ENCODE measurements around the gene LTBP3. TPM values are rescaled to one million over a fixed set of nuclear protein-coding genes. Genes with fewer than 3 reads are reported as not detected.

The LTBP3 gene
- total and polyA plus RNA-seq, 2 donors (not counting 1 experiment from before 2014, with no cell fraction given): 37.3 to 40.4 TPM

- H3K4me3 ChIP-seq (replicated peaks in 1 of 4; ENCODE audit: control extremely low read depth in 1 of 4, insufficient read depth in 1 of 4, low read depth in 3 of 4, low read length in 4 of 4): no peak overlapping the region
- H3K27ac ChIP-seq (ENCODE audit: insufficient read depth, low read length): no peak overlapping the region
- peaks cover 4% of the 10 kb centered on the region for H3K4me1 ChIP-seq (ENCODE audit: control insufficient read depth, extremely low read depth, insufficient read depth, low read length)
- TF ChIP-seq, protein P1, sequence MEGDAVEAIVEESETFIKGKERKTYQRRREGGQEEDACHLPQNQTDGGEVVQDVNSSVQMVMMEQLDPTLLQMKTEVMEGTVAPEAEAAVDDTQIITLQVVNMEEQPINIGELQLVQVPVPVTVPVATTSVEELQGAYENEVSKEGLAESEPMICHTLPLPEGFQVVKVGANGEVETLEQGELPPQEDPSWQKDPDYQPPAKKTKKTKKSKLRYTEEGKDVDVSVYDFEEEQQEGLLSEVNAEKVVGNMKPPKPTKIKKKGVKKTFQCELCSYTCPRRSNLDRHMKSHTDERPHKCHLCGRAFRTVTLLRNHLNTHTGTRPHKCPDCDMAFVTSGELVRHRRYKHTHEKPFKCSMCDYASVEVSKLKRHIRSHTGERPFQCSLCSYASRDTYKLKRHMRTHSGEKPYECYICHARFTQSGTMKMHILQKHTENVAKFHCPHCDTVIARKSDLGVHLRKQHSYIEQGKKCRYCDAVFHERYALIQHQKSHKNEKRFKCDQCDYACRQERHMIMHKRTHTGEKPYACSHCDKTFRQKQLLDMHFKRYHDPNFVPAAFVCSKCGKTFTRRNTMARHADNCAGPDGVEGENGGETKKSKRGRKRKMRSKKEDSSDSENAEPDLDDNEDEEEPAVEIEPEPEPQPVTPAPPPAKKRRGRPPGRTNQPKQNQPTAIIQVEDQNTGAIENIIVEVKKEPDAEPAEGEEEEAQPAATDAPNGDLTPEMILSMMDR (conservative IDR thresholded peaks at IDR 0.05 in 1 of 2, IDR thresholded peaks at IDR 0.05 in 1 of 2; ENCODE audit: low read depth in 1 of 2, low read length in 2 of 2): peak in 1 of 2 donors; percentile 28
- no peak for TF ChIP-seq EZH2 (IDR thresholded peaks at IDR 0.05; ENCODE audit: low read length, missing control alignments)
- no peak overlapping the region for H3K4me2 ChIP-seq (ENCODE audit: extremely low read depth, insufficient read depth, low read length)
- no peaks in the 10 kb centered on the region for H3K9me3 ChIP-seq (ENCODE audit: control insufficient read depth, insufficient read depth, low read depth, low read length)
- no peaks in the 10 kb centered on the region for H3K27me3 ChIP-seq (ENCODE audit: control insufficient read depth, insufficient read depth, low read length)
- no peak overlapping the region for H2AFZ ChIP-seq (ENCODE audit: low read length)
- DNase-seq (ENCODE audit: low read depth in 2 of 2): no peak
- no peaks in the 10 kb centered on the region for H4K20me1 ChIP-seq (ENCODE audit: control insufficient read depth, extremely low read depth, insufficient read depth, low read length)
- peaks cover 42% of the 10 kb centered on the region for H3K36me3 ChIP-seq (ENCODE audit: control insufficient read depth, insufficient read depth, low read length)
- no peak overlapping the region for H3K9ac ChIP-seq (ENCODE audit: insufficient read depth, low read length)
- peaks cover 24% of the 10 kb centered on the region for H3K79me2 ChIP-seq (ENCODE audit: control insufficient read depth, insufficient read depth, low read length)
Measured at GRCh38 chr11:65530157-65530496, 28.0 kb downstream of the LTBP3 start.

- peaks cover 4% of the 10 kb centered on the region for H3K4me1 ChIP-seq (ENCODE audit: control insufficient read depth, extremely low read depth, insufficient read depth, low read length)
- no peaks in the 10 kb centered on the region for H4K20me1 ChIP-seq (ENCODE audit: control insufficient read depth, extremely low read depth, insufficient read depth, low read length)
- H3K27ac ChIP-seq (ENCODE audit: insufficient read depth, low read length): no peak overlapping the region
- H3K4me2 ChIP-seq (ENCODE audit: extremely low read depth, insufficient read depth, low read length): no peak overlapping the region
- H3K4me3 ChIP-seq (replicated peaks in 1 of 4; ENCODE audit: control extremely low read depth in 1 of 4, insufficient read depth in 1 of 4, low read depth in 3 of 4, low read length in 4 of 4): no peak overlapping the region
- no peak overlapping the region for H3K9ac ChIP-seq (ENCODE audit: insufficient read depth, low read length)
- DNase-seq (ENCODE audit: low read depth in 2 of 2): no peak
- no peak for TF ChIP-seq EZH2 (IDR thresholded peaks at IDR 0.05; ENCODE audit: low read length, missing control alignments)
- TF ChIP-seq, protein P1 (conservative IDR thresholded peaks at IDR 0.05 in 1 of 2, IDR thresholded peaks at IDR 0.05 in 1 of 2; ENCODE audit: low read depth in 1 of 2, low read length in 2 of 2): no peak
- peaks cover 25% of the 10 kb centered on the region for H3K79me2 ChIP-seq (ENCODE audit: control insufficient read depth, insufficient read depth, low read length)
- H3K9me3 ChIP-seq (ENCODE audit: control insufficient read depth, insufficient read depth, low read depth, low read length): no peaks in the 10 kb centered on the region
- H3K27me3 ChIP-seq (ENCODE audit: control insufficient read depth, insufficient read depth, low read length): no peaks in the 10 kb centered on the region
- no peak overlapping the region for H2AFZ ChIP-seq (ENCODE audit: low read length)
- peaks cover 38% of the 10 kb centered on the region for H3K36me3 ChIP-seq (ENCODE audit: control insufficient read depth, insufficient read depth, low read length)
Measured at GRCh38 chr11:65529475-65530156, 28.5 kb downstream of the LTBP3 start.

- Histone ChIP-seq H3K4me2 (ENCODE audit: extremely low read depth, insufficient read depth, low read length) (no peak overlapping the region), H2AFZ (ENCODE audit: low read length) (no peak overlapping the region), H3K4me1 (ENCODE audit: control insufficient read depth, extremely low read depth, insufficient read depth, low read length) (peaks cover 8% of the 10 kb centered on the region), H3K36me3 (ENCODE audit: control insufficient read depth, insufficient read depth, low read length) (peaks cover 38% of the 10 kb centered on the region), H3K9ac (ENCODE audit: insufficient read depth, low read length) (no peak overlapping the region), H3K4me3 (replicated peaks in 1 of 4; ENCODE audit: control extremely low read depth in 1 of 4, insufficient read depth in 1 of 4, low read depth in 3 of 4, low read length in 4 of 4) (no peak overlapping the region), H3K9me3 (ENCODE audit: control insufficient read depth, insufficient read depth, low read depth, low read length) (no peaks in the 10 kb centered on the region), H3K27ac (ENCODE audit: insufficient read depth, low read length) (no peak overlapping the region), H3K79me2 (ENCODE audit: control insufficient read depth, insufficient read depth, low read length) (peaks cover 25% of the 10 kb centered on the region), H4K20me1 (ENCODE audit: control insufficient read depth, extremely low read depth, insufficient read depth, low read length) (no peaks in the 10 kb centered on the region), H3K27me3 (ENCODE audit: control insufficient read depth, insufficient read depth, low read length) (no peaks in the 10 kb centered on the region)
- no peak for TF ChIP-seq EZH2 (IDR thresholded peaks at IDR 0.05; ENCODE audit: low read length, missing control alignments)
- TF ChIP-seq, protein P1 (conservative IDR thresholded peaks at IDR 0.05 in 1 of 2, IDR thresholded peaks at IDR 0.05 in 1 of 2; ENCODE audit: low read depth in 1 of 2, low read length in 2 of 2): no peak
- no peak for DNase-seq (ENCODE audit: low read depth in 2 of 2)
Measured at GRCh38 chr11:65528819-65529350, 29.3 kb downstream of the LTBP3 start.
